ENCODE measurements around the gene TBCK.

DNA sequence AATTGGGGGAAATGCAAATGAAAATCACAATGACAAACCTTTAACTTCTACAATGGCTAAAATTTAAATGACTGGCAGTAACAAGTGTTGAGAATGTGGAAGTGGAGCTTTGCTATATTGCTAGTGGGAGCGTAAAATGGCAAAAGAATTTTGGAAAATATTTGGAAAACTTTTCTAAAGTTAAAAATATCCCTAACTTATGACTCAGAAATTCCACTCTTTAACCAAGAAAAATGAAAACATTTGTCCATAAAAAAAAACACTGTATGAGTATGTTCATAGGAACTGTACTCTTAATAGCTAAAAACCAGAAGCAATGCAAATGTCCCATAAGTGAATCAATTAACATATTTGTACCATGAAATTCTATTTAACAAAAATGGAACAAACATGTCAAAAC lies 3.6 kb downstream of the TBCK start:
- TF ChIP-seq EZH2 (IDR thresholded peaks at IDR 0.05), result no peak
- TF ChIP-seq POLR2AphosphoS5 (IDR thresholded peaks at IDR 0.05; ENCODE audit: borderline replicate concordance, low read depth, low read length), result no peak
- TF ChIP-seq FOXP2 (optimal IDR thresholded peaks at IDR 0.05; ENCODE audit: control extremely low read depth, extremely low read length, insufficient read depth), result no peak

Data from SK-N-MC (cell line).